Measurements from ENCODE around the gene SNORC. TPM values are rescaled to one million over a fixed set of nuclear protein-coding genes. Genes with fewer than 3 reads are reported as not detected.

Gene SNORC
- polyA plus RNA-seq, 1 donor, result 1.6 TPM

- no peak for DNase-seq
Measured at GRCh38 chr2:232925821-232926156, 55.7 kb downstream of the SNORC start.

GRCh38 chr2:232926431-232926939 is 56.4 kb downstream of the SNORC start:
- no peak for DNase-seq

- no peak for DNase-seq
Measured at GRCh38 chr2:232927032-232927792, 57.1 kb downstream of the SNORC start.

- DNase-seq, result no peak
Measured at GRCh38 chr2:232927793-232928550, 57.9 kb downstream of the SNORC start.

Other genes with a start within 250 kb of the SNORC start
- gene EFHD1, start 236.7 kb upstream of the SNORC start, polyA plus RNA-seq (ENCODE audit: insufficient read length), result 55.4 TPM
- 73.4 TPM for gene GIGYF2, start 172.9 kb upstream of the SNORC start, polyA plus RNA-seq (ENCODE audit: insufficient read length)
- 3.3 TPM for gene KCNJ13, start 93.7 kb upstream of the SNORC start, polyA plus RNA-seq (ENCODE audit: insufficient read length)
- 1.7 TPM for gene NGEF, start 143.0 kb downstream of the SNORC start, polyA plus RNA-seq (ENCODE audit: insufficient read length)
- not detected for gene NEU2, start 162.4 kb downstream of the SNORC start, polyA plus RNA-seq (ENCODE audit: insufficient read length)
- gene INPP5D, start 190.1 kb downstream of the SNORC start, polyA plus RNA-seq (ENCODE audit: insufficient read length), result 6.6 TPM

Data from left kidney (tissue), 2 donors.